ENCODE data around the gene PRM1.

- TF ChIP-seq GABPA (IDR thresholded peaks at IDR 0.05 in 1 of 2, conservative IDR thresholded peaks at IDR 0.05 in 1 of 2) (no peak), CTCF (IDR thresholded peaks at IDR 0.05; ENCODE audit: low read depth, low read length, missing input control) (no peak), ATF3 (IDR thresholded peaks at IDR 0.05) (no peak)
These were observed 39.5 kb downstream of the PRM1 start for GRCh38 chr16:11241480-11242204.
